GM12878 (cell line): Measurements from ENCODE around the gene PIMREG. TPM values are rescaled to one million over a fixed set of nuclear protein-coding genes. Genes with fewer than 3 reads are reported as not detected.

Experiments used
- ATAC-seq: fragments of 200-7000 bp; cut with Tn5 transposase; 3 replicates; pipeline ENCODE4 v1.9.1; 2020; ENCODE audit warnings: mild to moderate bottlenecking, moderate library complexity
- BruUV-seq: library from RNA; stranded (reverse); fragments of 400-500 nt; replicated peaks from 2 replicates; lab custom pipeline; 2021; lab: Mats Ljungman, UMichigan
- CTCF ChIA-PET: fragments of 300-600 bp; sonication (Branson Sonifier 250); formaldehyde crosslinking; extraction: SDS; loops from one replicate; lab custom pipeline; 2021; ENCODE audit warnings: inconsistent platforms; lab: Yijun Ruan, JAX
- POLR2A ChIA-PET: fragments of 350-600 bp; formaldehyde crosslinking; extraction: SDS; loops from one replicate; lab custom pipeline; 2021; ENCODE audit warnings: inconsistent platforms; lab: Charles Lee
- RAD21 ChIA-PET: fragments of 300-600 bp; sonication (Branson Sonifier 250); formaldehyde crosslinking; loops from one replicate; lab custom pipeline; 2023; ENCODE audit warnings: antibody characterized with exemption; ENCODE audit not compliant: unreplicated experiment; lab: Charles Lee
- SMC1A ChIA-PET: fragments of 300-600 bp; sonication (Branson Sonifier 250); formaldehyde crosslinking; loops from one replicate; lab custom pipeline; 2023; ENCODE audit not compliant: unreplicated experiment, uncharacterized antibody; lab: Charles Lee
- DNase-seq: peaks from one replicate; pipeline ENCODE4 v3.0.0-alpha.2; 2011; ENCODE audit warnings: low read depth, low spot score
- FAIRE-seq: peaks from 3 replicates; lab custom pipeline; 2011; peaks lifted over from hg19 to GRCh38; lab: Jason Lieb, UNC
- H2AFZ ChIP-seq: 2 replicates; pipeline ENCODE4 v1.6.0; 2011; ENCODE audit warnings: low read depth, low read length, control low read depth; ENCODE audit not compliant: control insufficient read depth
- H3K27ac ChIP-seq: 2 replicates; pipeline ENCODE4 v1.5.1; 2011; ENCODE audit warnings: control low read depth; ENCODE audit not compliant: control insufficient read depth, insufficient read depth
- H3K27me3 ChIP-seq, 2 experiments: replicated peaks in 1 of 2; 2 replicates each; pipeline versions ENCODE4 v1.6.0 to v1.6.1; 2011; ENCODE audit warnings: low read length in 1 of 2; ENCODE audit not compliant: control insufficient read depth in 2 of 2, insufficient read depth in 2 of 2
- H3K36me3 ChIP-seq, 2 experiments: 2 replicates each; pipeline ENCODE4 v1.5.1; 2011; ENCODE audit warnings: low read length in 1 of 2; ENCODE audit not compliant: control insufficient read depth in 2 of 2, insufficient read depth in 2 of 2
- H3K4me1 ChIP-seq: 2 replicates; pipeline ENCODE4 v1.6.1; 2011; ENCODE audit warnings: mild to moderate bottlenecking, low read length, moderate library complexity, mixed read lengths; ENCODE audit not compliant: control insufficient read depth, insufficient read depth
- H3K4me2 ChIP-seq: 2 replicates; pipeline ENCODE4 v1.6.0; 2011; ENCODE audit warnings: control low read depth; ENCODE audit not compliant: control insufficient read depth, insufficient read depth
- H3K4me3 ChIP-seq: fragments of 200-600 bp; sonication (generic); 2 replicates; pipeline ENCODE4 v1.5.1; 2016
- H3K79me2 ChIP-seq: 2 replicates; pipeline ENCODE4 v1.6.0; 2011; ENCODE audit warnings: low read length; ENCODE audit not compliant: control insufficient read depth, insufficient read depth
- H3K9ac ChIP-seq: 2 replicates; pipeline ENCODE4 v1.8.0; 2011; ENCODE audit warnings: low read length, control low read depth, mixed read lengths; ENCODE audit not compliant: control insufficient read depth, insufficient read depth
- H3K9me3 ChIP-seq: replicated peaks from 3 replicates; pipeline ENCODE4 v1.5.1; 2011; ENCODE audit warnings: mild to moderate bottlenecking, low read length; ENCODE audit not compliant: control insufficient read depth, insufficient read depth
- H4K20me1 ChIP-seq: 2 replicates; pipeline ENCODE4 v1.6.0; 2011; ENCODE audit not compliant: control insufficient read depth, insufficient read depth
- ESRRA ChIP-seq: IDR thresholded peaks from 2 replicates; pipeline ENCODE4 v1.6.1; 2012; ENCODE audit warnings: mild to moderate bottlenecking, low read length, improper control_type of control experiment
- KAT2A ChIP-seq: conservative IDR thresholded peaks from 2 replicates; pipeline ENCODE4 v1.6.1; 2011; ENCODE audit warnings: low read depth, low read length; ENCODE audit not compliant: control insufficient read depth
- POLR2AphosphoS5 ChIP-seq: IDR thresholded peaks from 2 replicates; pipeline ENCODE4 v1.6.1; 2011; ENCODE audit warnings: mild to moderate bottlenecking, low read length, inconsistent platforms
- RAD21 ChIP-seq: IDR thresholded peaks from 2 replicates; pipeline ENCODE4 v1.6.1; 2011; ENCODE audit warnings: mild to moderate bottlenecking, low read depth, low read length, moderate library complexity; ENCODE audit not compliant: insufficient read depth
- SMC3 ChIP-seq: IDR thresholded peaks from 2 replicates; pipeline ENCODE4 v1.6.1; 2011; ENCODE audit warnings: low read length, improper control_type of control experiment, borderline replicate concordance
- YY1 ChIP-seq: IDR thresholded peaks from 2 replicates; pipeline ENCODE4 v1.6.1; 2011; ENCODE audit warnings: low read depth, mild to moderate bottlenecking, low read length
- WGBS: methylation state at CpG from one replicate; pipeline ENCODE4 v1.1.6; 2016; ENCODE audit warnings: low lambda C conversion rate; ENCODE audit not compliant: insufficient replicate concordance, insufficient coverage; ENCODE audit errors: missing lambda C conversion rate; 5-methylcytosine and 5-hydroxymethylcytosine counted together
- in situ Hi-C: fragments of 300-500 bp; cut with MboI; formaldehyde crosslinking; loops from 9 replicates; pipeline ENCODE4 v1.14.3; 2018; ENCODE audit warnings: mixed read lengths
- intact Hi-C: fragments of 100-400 bp; cut with micrococcal nuclease; formaldehyde crosslinking; loops from one replicate; pipeline ENCODE4 v1.14.2; 2022; ENCODE audit not compliant: unreplicated experiment
- polyA plus RNA-seq, 11 experiments: library from polyadenylated mRNA; depleted of rRNA in 4 of 11; unstranded in 6 of 11; stranded (reverse) in 5 of 11; fragments of >200 nt; fragmentation: Nextera tagmentation in 4 of 11; fragmentation: Illumina TruSeq in 1 of 11; extraction: Ambion mirVana in 4 of 11; extraction: Trizol in 1 of 11; gene quantifications; 1 replicate in 1 of 11; 2 replicates in 10 of 11; pipeline versions ENCODE4 v1.2.1 to v1.2.3, GENCODE V29; 2011 to 2016; ENCODE audit warnings: inconsistent platforms in 2 of 11, missing spikeins in 2 of 11, low read depth in 1 of 11
- total RNA-seq, 4 experiments: library from RNA; depleted of rRNA in 3 of 4; stranded (reverse); fragments of >200 nt in 3 of 4; fragmentation: Illumina TruSeq in 1 of 4; extraction: Trizol in 1 of 4; gene quantifications; 2 replicates each; pipeline versions ENCODE4 v1.2.1 to v1.2.3, GENCODE V29; 2013 to 2021
- TF ChIP-seq, protein P1 (sequence below), 3 experiments: IDR thresholded peaks in 2 of 3; conservative IDR thresholded peaks in 1 of 3; 2 replicates each; pipeline ENCODE4 v1.5.1; 2011; ENCODE audit warnings: low read depth in 3 of 3, low read length in 3 of 3, mild to moderate bottlenecking in 3 of 3, control low read depth in 2 of 3, moderate library complexity in 2 of 3, inconsistent platforms in 1 of 3, mixed read lengths in 1 of 3; ENCODE audit not compliant: control insufficient read depth in 2 of 3, insufficient read depth in 1 of 3; ENCODE audit errors: extremely low read depth in 1 of 3

Gene PIMREG
- total and polyA plus RNA-seq, 10 of the 15 experiments (the other 5 are each of a cell fraction or from before 2014, with no cell fraction given): 2.8 to 35.8 (median 25.2) TPM

DNA sequence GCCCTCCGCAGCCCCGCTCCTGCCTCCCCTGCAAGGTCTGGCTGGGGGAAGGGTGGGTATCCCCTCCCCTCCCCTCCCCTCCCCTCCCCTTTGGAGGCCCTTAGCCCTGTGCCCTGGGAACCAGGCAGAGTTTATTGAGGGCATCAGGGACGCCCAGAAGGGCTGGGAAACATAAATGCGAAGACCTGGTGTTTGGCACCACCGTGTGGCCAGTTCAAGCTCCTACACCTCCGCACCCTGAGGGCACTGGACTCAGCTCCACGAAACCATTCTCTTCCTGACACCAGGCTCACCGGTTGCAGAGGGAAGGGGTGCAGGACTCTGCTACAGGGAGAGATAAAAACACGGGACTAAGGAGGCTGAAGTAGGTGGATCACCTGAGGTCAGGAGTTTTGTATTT is 8.3 kb upstream of the PIMREG start:
- no peak overlapping the region for H3K4me2 ChIP-seq
- ChIA-PET CTCF (interaction anchor here (0.5 to 2.2 kb wide), 19 partner anchors 8 to 1602 kb away, joined by 3 to 23 read pairs (median 3); partner anchors contain the start of gene PIMREG), RAD21 (interaction anchor here (1.0 to 1.4 kb wide), 5 partner anchors 12 to 850 kb away, joined by 3 to 8 read pairs (median 5); no protein-coding TSS in a partner anchor), SMC1A (interaction anchor here (0.7 to 1.3 kb wide), 2 partner anchors 14 to 299 kb away, joined by 3 read pairs; no protein-coding TSS in a partner anchor), POLR2A (no interaction called here)
- no peak overlapping the region for H3K9ac ChIP-seq
- no peaks in the 10 kb centered on the region for H3K36me3 ChIP-seq
- H3K27me3 ChIP-seq: no peaks in the 10 kb centered on the region
- H4K20me1 ChIP-seq: no peaks in the 10 kb centered on the region
- H2AFZ ChIP-seq: no peak overlapping the region
- no peaks in the 10 kb centered on the region for H3K9me3 ChIP-seq
- in situ Hi-C loops: no loop called here
- BruUV-seq: no TSS peak
- 23% methylated on average over 9 of the region's 9 CpGs for WGBS
- peak; percentile 75 for TF ChIP-seq RAD21
- TF ChIP-seq SMC3: peak; percentile 55
- no peak for TF ChIP-seq ESRRA
- TF ChIP-seq, protein P1, sequence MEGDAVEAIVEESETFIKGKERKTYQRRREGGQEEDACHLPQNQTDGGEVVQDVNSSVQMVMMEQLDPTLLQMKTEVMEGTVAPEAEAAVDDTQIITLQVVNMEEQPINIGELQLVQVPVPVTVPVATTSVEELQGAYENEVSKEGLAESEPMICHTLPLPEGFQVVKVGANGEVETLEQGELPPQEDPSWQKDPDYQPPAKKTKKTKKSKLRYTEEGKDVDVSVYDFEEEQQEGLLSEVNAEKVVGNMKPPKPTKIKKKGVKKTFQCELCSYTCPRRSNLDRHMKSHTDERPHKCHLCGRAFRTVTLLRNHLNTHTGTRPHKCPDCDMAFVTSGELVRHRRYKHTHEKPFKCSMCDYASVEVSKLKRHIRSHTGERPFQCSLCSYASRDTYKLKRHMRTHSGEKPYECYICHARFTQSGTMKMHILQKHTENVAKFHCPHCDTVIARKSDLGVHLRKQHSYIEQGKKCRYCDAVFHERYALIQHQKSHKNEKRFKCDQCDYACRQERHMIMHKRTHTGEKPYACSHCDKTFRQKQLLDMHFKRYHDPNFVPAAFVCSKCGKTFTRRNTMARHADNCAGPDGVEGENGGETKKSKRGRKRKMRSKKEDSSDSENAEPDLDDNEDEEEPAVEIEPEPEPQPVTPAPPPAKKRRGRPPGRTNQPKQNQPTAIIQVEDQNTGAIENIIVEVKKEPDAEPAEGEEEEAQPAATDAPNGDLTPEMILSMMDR (IDR thresholded peaks at IDR 0.05 in 2 of 3, conservative IDR thresholded peaks at IDR 0.05 in 1 of 3; ENCODE audit: control insufficient read depth in 2 of 3, extremely low read depth in 1 of 3, insufficient read depth in 1 of 3, low read depth in 3 of 3, low read length in 3 of 3): peak; percentile 83 to 88 (median 85)
- TF ChIP-seq YY1: peak; percentile 45; the same call in 1 of the 2 replicates
- TF ChIP-seq POLR2AphosphoS5: no peak
- TF ChIP-seq KAT2A: no peak
- intact Hi-C loops: loop anchor here (5.0 kb wide), 1 partner anchor 849 kb away; no protein-coding TSS in a partner anchor
- H3K4me1 ChIP-seq: no peaks in the 10 kb centered on the region
- FAIRE-seq (peak; percentile 97), ATAC-seq (peak; percentile 96), DNase-seq (no peak)
- no peak overlapping the region for H3K27ac ChIP-seq
- H3K79me2 ChIP-seq: no peaks in the 10 kb centered on the region
- H3K4me3 ChIP-seq: no peak overlapping the region
